Measurements from ENCODE around the gene KHDC4. TPM values are rescaled to one million over a fixed set of nuclear protein-coding genes. Genes with fewer than 3 reads are reported as not detected.

Gene KHDC4
- total and polyA plus RNA-seq, 9 of the 15 experiments (the other 6 are each of a cell fraction or from before 2014, with no cell fraction given): 12.1 to 185 (median 65.6) TPM

DNA sequence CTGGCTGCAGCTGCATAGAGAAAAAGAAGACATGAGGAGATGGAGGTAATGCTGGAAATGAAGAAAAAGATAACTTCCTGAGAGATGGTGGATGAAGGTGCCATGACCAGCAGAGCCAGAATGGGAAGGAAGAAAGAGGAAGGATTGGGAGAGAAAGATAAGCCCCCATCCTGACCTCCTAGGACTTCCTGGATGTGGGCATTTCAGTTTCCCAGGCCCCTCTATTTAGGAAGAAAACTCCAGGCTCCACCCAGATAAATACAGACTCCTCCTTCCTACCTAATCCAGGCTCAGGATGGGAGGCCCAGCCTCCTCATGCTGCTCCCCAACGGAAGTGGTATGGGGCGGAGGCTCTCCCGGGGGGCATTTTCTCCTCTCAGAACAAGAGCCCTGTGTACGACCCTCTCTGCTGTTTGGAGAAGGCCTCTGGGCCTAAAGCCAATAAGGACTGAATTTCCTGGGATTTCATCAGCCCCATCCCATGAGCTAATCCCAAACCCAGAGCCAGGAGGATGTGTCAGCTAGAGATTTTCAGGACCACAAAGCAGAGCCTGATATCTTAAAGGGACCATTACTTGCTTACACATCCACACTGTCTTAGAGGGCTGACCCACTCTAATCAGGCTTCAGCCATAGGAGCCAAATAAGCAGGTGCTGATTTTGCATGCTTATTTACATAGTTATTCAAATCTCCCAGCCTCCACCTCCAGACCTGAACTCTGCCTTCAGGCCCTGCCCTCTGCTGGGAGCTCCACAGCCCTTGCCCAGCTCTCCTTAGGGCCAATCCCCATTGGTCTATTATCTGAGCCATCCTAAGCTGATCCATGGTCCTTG is 49.2 kb upstream of the KHDC4 start (continued):
- TF ChIP-seq ZNF318 (IDR thresholded peaks at IDR 0.05; ENCODE audit: borderline replicate concordance in 1 of 2, low read depth in 1 of 2): no peak
- no peak for TF ChIP-seq ZNF398 (CRISPR knock-in tag; IDR thresholded peaks at IDR 0.05)
- TF ChIP-seq ZNF740 (CRISPR knock-in tag; IDR thresholded peaks at IDR 0.05): no peak
- no peak for TF ChIP-seq ZNF740 (tag; IDR thresholded peaks at IDR 0.05)
- TF ChIP-seq FOS (IDR thresholded peaks at IDR 0.05; ENCODE audit: extremely low read depth, insufficient read length): no peak
- TF ChIP-seq ZC3H4 (CRISPR knock-in tag; IDR thresholded peaks at IDR 0.05; ENCODE audit: borderline replicate concordance): no peak
- TF ChIP-seq GABPB1 (CRISPR knock-in tag; IDR thresholded peaks at IDR 0.05): no peak
- TF ChIP-seq SIN3B (IDR thresholded peaks at IDR 0.05; ENCODE audit: low read depth): no peak
- TF ChIP-seq KDM5B (IDR thresholded peaks at IDR 0.05; ENCODE audit: insufficient replicate concordance, low read depth, low read length): no peak
- TF ChIP-seq RNF2 (IDR thresholded peaks at IDR 0.05): no peak
- TF ChIP-seq JUND (IDR thresholded peaks at IDR 0.05; ENCODE audit: borderline replicate concordance, low read depth, low read length): peak; percentile 76
- TF ChIP-seq JUND (tag; IDR thresholded peaks at IDR 0.05; ENCODE audit: borderline replicate concordance, low read depth, low read length): no peak
- no peak for TF ChIP-seq MEF2A (IDR thresholded peaks at IDR 0.05; ENCODE audit: control insufficient read depth, low read depth, low read length)
- peak; percentile 74; the same call in 1 of the 2 replicates for TF ChIP-seq SOX6 (IDR thresholded peaks at IDR 0.05)
- peak; percentile 48; the same call in 1 of the 2 replicates for TF ChIP-seq TCF3 (CRISPR knock-in tag; IDR thresholded peaks at IDR 0.05)
- no peak for TF ChIP-seq KLF1 (tag; IDR thresholded peaks at IDR 0.05)
- no peak for TF ChIP-seq E2F3 (CRISPR knock-in tag; IDR thresholded peaks at IDR 0.05)

Data from K562 (cell line).